Body of pancreas (tissue), 4 donors: ENCODE data around the gene LIPF. TPM values are rescaled to one million over a fixed set of nuclear protein-coding genes. Genes with fewer than 3 reads are reported as not detected.

Experiments
- ATAC-seq: fragments of 150-250 bp; one replicate; pipeline ENCODE4 v1.9.1; 2016
- DNase-seq, 4 donors: peaks; one replicate each; pipeline ENCODE4 v3.0.0-alpha.2; 2019
- H3K27ac ChIP-seq, 4 donors: fragments of 200-600 bp; sonication (generic); 1 replicate in 3 of 4; 2 replicates in 1 of 4; pipeline versions ENCODE4 v1.5.1 to v1.6.1; 2016 to 2019; ENCODE audit warnings: mild to moderate bottlenecking in 1 of 4, mixed read lengths in 1 of 4, moderate library complexity in 1 of 4
- H3K27me3 ChIP-seq, 2 donors: fragments of 200-600 bp; sonication (generic); one replicate each; pipeline ENCODE4 v1.6.0; 2016; ENCODE audit warnings: mild to moderate bottlenecking in 1 of 2
- H3K36me3 ChIP-seq, 2 donors: fragments of 200-600 bp; sonication (generic); replicated peaks in 1 of 2; 2 replicates each; pipeline ENCODE4 v1.5.1; 2016; ENCODE audit warnings: low read depth in 2 of 2; ENCODE audit not compliant: insufficient read depth in 1 of 2
- H3K4me1 ChIP-seq: fragments of 200-600 bp; sonication (generic); one replicate; pipeline ENCODE4 v1.6.0; 2016
- H3K4me3 ChIP-seq, 2 donors: fragments of 200-600 bp; sonication (generic); 1 replicate in 1 of 2; 2 replicates in 1 of 2; pipeline ENCODE4 v1.5.1; 2016 to 2019
- H3K9me3 ChIP-seq, 3 donors: fragments of 200-600 bp; sonication (generic); 1 replicate in 2 of 3; 2 replicates in 1 of 3; pipeline ENCODE4 v1.5.1; 2016
- POLR2A ChIP-seq, 3 donors: fragments of 450-650 bp; IDR thresholded peaks; one replicate each; pipeline ENCODE4 v1.6.1; 2016; ENCODE audit warnings: antibody characterized with exemption in 3 of 3, mild to moderate bottlenecking in 2 of 3
- WGBS, 2 donors: methylation state at CpG; one replicate each; pipeline ENCODE4 v1.1.5; 2017; 5-methylcytosine and 5-hydroxymethylcytosine counted together
- intact Hi-C: fragments of 100-400 bp; cut with DNase I; formaldehyde crosslinking; loops from one replicate; pipeline ENCODE4 v1.15.1; 2023
- total RNA-seq, 2 donors: library from RNA; depleted of rRNA; stranded (reverse); fragments of >200 nt; gene quantifications; one replicate each; pipeline ENCODE4 v1.1.0, GENCODE V29; 2016
- TF ChIP-seq, protein P1 (sequence below), 7 experiments: fragments of 450-650 bp in 4 of 7; fragments of 200-600 bp in 3 of 7; sonication (generic) in 3 of 7; IDR thresholded peaks; one replicate each; pipeline ENCODE4 v1.5.1; 2016 to 2019; ENCODE audit warnings: antibody characterized with exemption in 7 of 7

Gene LIPF
- total RNA-seq, 2 donors from 2014 or later, result not detected

DNA sequence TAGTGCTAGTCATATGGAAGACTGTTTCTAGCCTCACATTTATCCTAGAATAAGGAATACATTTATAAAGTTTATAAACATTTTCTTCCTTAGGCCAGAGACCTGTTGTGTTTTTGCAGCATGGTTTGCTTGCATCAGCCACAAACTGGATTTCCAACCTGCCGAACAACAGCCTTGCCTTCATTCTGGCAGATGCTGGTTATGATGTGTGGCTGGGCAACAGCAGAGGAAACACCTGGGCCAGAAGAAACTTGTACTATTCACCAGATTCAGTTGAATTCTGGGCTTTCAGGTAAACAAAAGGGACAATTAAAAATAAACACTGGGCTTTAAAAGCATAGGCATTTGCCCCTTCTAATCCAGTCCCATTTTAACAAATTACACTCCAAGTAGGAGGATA lies 4.2 kb downstream of the LIPF start:
- Histone ChIP-seq H3K4me1 (no peaks in the 10 kb centered on the region), H3K27me3 (no peaks in the 10 kb centered on the region), H3K27ac (no peak overlapping the region), H3K36me3 (no peaks in the 10 kb centered on the region), H3K4me3 (no peak overlapping the region), H3K9me3 (no peaks in the 10 kb centered on the region)
- DNase-seq (no peak), ATAC-seq (no peak)
- no peak for TF ChIP-seq POLR2A (IDR thresholded peaks at IDR 0.05)
- TF ChIP-seq, protein P1, sequence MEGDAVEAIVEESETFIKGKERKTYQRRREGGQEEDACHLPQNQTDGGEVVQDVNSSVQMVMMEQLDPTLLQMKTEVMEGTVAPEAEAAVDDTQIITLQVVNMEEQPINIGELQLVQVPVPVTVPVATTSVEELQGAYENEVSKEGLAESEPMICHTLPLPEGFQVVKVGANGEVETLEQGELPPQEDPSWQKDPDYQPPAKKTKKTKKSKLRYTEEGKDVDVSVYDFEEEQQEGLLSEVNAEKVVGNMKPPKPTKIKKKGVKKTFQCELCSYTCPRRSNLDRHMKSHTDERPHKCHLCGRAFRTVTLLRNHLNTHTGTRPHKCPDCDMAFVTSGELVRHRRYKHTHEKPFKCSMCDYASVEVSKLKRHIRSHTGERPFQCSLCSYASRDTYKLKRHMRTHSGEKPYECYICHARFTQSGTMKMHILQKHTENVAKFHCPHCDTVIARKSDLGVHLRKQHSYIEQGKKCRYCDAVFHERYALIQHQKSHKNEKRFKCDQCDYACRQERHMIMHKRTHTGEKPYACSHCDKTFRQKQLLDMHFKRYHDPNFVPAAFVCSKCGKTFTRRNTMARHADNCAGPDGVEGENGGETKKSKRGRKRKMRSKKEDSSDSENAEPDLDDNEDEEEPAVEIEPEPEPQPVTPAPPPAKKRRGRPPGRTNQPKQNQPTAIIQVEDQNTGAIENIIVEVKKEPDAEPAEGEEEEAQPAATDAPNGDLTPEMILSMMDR (IDR thresholded peaks at IDR 0.05), result no peak
- intact Hi-C loops, result no loop called here
- 88 to 94% methylated on average over 1 of the region's 1 CpG for WGBS, 2 donors

DNA sequence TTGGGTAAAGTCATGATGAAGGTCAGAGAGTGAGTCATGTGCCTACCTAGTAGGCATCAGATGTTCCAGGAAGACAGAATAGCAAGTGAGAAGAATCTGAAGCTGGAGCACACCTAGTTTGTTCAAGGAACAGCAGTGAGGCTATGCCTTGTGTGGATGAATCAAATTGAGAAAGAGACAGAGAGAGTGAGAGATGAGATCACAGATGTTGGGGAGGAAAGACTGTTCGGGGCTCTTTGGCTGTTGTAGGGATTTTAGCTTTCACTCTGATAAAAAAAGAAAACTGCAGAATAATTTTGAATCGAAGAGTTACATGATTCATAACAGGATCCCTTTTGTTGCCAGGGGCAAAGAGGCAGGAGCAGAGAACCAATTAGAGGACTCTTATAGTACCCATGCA lies 6.3 kb downstream of the LIPF start:
- DNase-seq (no peak), ATAC-seq (no peak)
- WGBS, 2 donors, result 71 to 86% methylated on average over 2 of the region's 2 CpGs
- no peaks in the 10 kb centered on the region for H3K9me3 ChIP-seq
- H3K4me1 ChIP-seq, result no peaks in the 10 kb centered on the region
- H3K4me3 ChIP-seq, result no peak overlapping the region
- intact Hi-C loops, result no loop called here
- no peak for TF ChIP-seq POLR2A (IDR thresholded peaks at IDR 0.05)
- TF ChIP-seq, protein P1 (IDR thresholded peaks at IDR 0.05), result no peak
- no peaks in the 10 kb centered on the region for H3K27me3 ChIP-seq
- no peaks in the 10 kb centered on the region for H3K36me3 ChIP-seq
- no peak overlapping the region for H3K27ac ChIP-seq

DNA sequence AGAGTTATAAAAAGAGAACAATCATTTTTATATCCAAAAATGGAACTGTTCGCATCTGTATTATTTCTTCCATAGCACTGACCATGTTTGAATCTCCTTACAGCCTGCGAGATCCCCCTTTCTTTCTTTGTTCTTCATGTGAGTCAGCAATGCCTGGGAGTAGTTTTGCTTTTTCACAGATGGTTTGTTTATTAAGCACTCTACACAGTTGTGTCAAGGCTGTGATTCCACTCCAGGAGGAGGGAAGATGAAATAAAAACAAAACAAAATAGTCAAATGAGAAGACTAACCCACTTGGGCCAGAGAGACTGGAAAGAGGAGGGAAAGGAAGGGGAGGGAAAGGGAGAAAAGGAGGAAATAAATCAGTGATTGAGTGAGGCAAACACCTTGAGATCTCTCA lies 7.8 kb downstream of the LIPF start:
- Histone ChIP-seq H3K27ac (no peak overlapping the region), H3K9me3 (no peaks in the 10 kb centered on the region), H3K27me3 (no peaks in the 10 kb centered on the region), H3K36me3 (no peaks in the 10 kb centered on the region), H3K4me3 (no peak overlapping the region), H3K4me1 (no peaks in the 10 kb centered on the region)
- 70 to 77% methylated on average over 2 of the region's 2 CpGs for WGBS, 2 donors
- DNase-seq (no peak), ATAC-seq (no peak)
- intact Hi-C loops, result no loop called here
- TF ChIP-seq, protein P1 (IDR thresholded peaks at IDR 0.05), result no peak
- no peak for TF ChIP-seq POLR2A (IDR thresholded peaks at IDR 0.05)

DNA sequence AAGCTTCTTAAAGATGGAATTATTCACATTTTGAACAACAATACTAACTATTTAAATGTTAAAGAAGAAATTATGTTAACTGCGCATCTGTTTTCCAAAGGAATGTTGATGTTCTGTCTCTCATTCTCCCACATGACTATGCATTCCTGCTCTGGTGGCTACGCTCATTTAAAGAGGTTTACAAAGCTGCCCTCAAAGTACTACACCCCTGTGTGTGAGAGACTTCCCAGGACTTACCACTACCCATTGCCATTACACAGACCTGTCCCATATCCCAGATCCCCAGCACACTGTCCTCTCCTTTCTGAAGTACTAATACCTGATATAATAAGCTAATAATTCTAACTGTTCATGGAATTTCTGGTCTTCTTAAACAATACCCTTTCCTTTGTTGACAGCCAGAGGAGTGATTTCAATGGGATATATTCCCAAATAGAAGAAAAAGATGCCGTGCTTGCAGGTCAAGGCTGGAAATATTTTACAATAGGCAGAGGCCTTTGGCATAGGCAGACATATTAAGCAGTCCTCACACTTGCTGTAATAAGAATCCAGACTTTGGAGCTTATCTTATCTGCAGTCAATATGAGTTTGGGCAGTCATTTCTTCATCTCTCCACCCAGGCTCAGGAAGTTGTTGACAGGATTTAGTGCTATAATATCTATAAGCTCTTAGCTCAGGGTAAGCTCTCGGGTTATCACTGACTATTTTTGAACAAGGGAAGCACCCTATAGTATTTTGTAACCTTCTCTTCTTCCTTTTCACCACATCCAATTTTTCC lies 12.2 kb downstream of the LIPF start:
- 75 to 82% methylated on average over 4 of the region's 4 CpGs for WGBS, 2 donors
- ATAC-seq, result no peak
- Histone ChIP-seq H3K9me3 (no peaks in the 10 kb centered on the region), H3K27me3 (no peaks in the 10 kb centered on the region), H3K4me1 (no peaks in the 10 kb centered on the region), H3K36me3 (no peaks in the 10 kb centered on the region), H3K27ac (no peak overlapping the region), H3K4me3 (no peak overlapping the region)
- intact Hi-C loops, result no loop called here
- TF ChIP-seq POLR2A (IDR thresholded peaks at IDR 0.05), result no peak
- TF ChIP-seq, protein P1 (IDR thresholded peaks at IDR 0.05), result no peak
- DNase-seq, result no peak

DNA sequence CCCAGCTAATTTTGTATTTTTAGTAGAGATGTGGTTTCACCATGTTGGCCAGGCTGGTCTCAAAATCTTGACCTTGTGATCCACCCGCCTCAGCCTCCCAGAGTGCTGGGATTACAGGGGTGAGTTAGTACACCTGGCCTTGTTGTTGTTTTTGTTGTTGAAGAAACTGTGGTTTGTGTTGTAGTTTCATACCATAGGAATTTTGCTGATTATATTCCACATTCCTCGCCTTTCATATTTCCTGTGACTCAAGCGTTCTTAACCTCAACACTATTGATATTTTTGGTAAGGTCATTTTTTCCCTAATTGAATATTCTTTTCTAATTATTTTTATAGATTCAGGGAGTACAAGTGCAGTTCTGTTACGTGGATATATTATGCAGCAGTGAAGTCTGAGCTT lies 16.7 kb downstream of the LIPF start:
- TF ChIP-seq, protein P1 (IDR thresholded peaks at IDR 0.05), result no peak
- no peak for TF ChIP-seq POLR2A (IDR thresholded peaks at IDR 0.05)
- no peak overlapping the region for H3K27ac ChIP-seq
- no peaks in the 10 kb centered on the region for H3K27me3 ChIP-seq
- H3K9me3 ChIP-seq, result no peaks in the 10 kb centered on the region
- H3K4me3 ChIP-seq, result no peak overlapping the region
- 93 to 94% methylated on average over 4 of the region's 4 CpGs for WGBS, 2 donors
- intact Hi-C loops, result no loop called here
- no peaks in the 10 kb centered on the region for H3K4me1 ChIP-seq
- no peaks in the 10 kb centered on the region for H3K36me3 ChIP-seq
- ATAC-seq, result no peak
- DNase-seq, result no peak
